Kidney (tissue), 14 donors: Measurements from ENCODE around the gene SCAI. TPM values are rescaled to one million over a fixed set of nuclear protein-coding genes. Genes with fewer than 3 reads are reported as not detected.

Experiments used
- DNase-seq, 5 donors: peaks; one replicate each; pipeline ENCODE4 v3.0.0-alpha.2; 2013 to 2020
- FAIRE-seq: peaks from 2 replicates; lab custom pipeline; 2012; peaks lifted over from hg19 to GRCh38; lab: Jason Lieb, UNC
- H3K27ac ChIP-seq, 2 donors: one replicate each; pipeline ENCODE4 v1.7.0; 2013; ENCODE audit warnings: low read depth in 2 of 2, low read length in 2 of 2, inconsistent platforms in 1 of 2
- H3K27me3 ChIP-seq: one replicate; pipeline ENCODE4 v1.7.1; 2013; ENCODE audit warnings: low read length, inconsistent platforms; ENCODE audit not compliant: control insufficient read depth, insufficient read depth
- H3K36me3 ChIP-seq, 3 donors: one replicate each; pipeline versions ENCODE4 v1.7.0 to v1.7.1; 2013; ENCODE audit warnings: low read length in 3 of 3, control low read depth in 1 of 3, inconsistent platforms in 1 of 3; ENCODE audit not compliant: insufficient read depth in 3 of 3, control insufficient read depth in 2 of 3
- H3K4me1 ChIP-seq, 3 donors: one replicate each; pipeline versions ENCODE4 v1.7.0 to v1.7.1; 2013; ENCODE audit warnings: low read length in 3 of 3, inconsistent platforms in 1 of 3, low read depth in 1 of 3; ENCODE audit not compliant: control insufficient read depth in 2 of 3, insufficient read depth in 2 of 3
- H3K4me3 ChIP-seq, 3 donors: one replicate each; pipeline versions ENCODE4 v1.7.0 to v1.8.1; 2013; ENCODE audit warnings: low read length in 3 of 3, control low read depth in 1 of 3, inconsistent platforms in 1 of 3
- H3K9ac ChIP-seq, 3 donors: one replicate each; pipeline versions ENCODE4 v1.7.0 to v1.7.1; 2013; ENCODE audit warnings: low read length in 3 of 3, control low read depth in 1 of 3, inconsistent platforms in 1 of 3
- H3K9me3 ChIP-seq, 3 donors: one replicate each; pipeline versions ENCODE4 v1.7.0 to v1.7.1; 2013; ENCODE audit warnings: low read length in 3 of 3, control low read depth in 1 of 3, inconsistent platforms in 1 of 3; ENCODE audit not compliant: control insufficient read depth in 2 of 3, insufficient read depth in 1 of 3
- intact Hi-C: fragments of 100-400 bp; cut with DNase I; formaldehyde crosslinking; loops from one replicate; pipeline ENCODE4 v1.11.1; 2022
- polyA plus RNA-seq: library from polyadenylated mRNA; stranded (reverse); fragments of 350-450 nt; fragmentation: Illumina TruSeq; extraction: RNeasy Lipid Tissue Mini Kit (QIAGEN cat#74804); gene quantifications from one replicate; pipeline ENCODE4 v1.2.3, GENCODE V29; 2014; ENCODE audit warnings: low read depth, low replicate concordance; ENCODE audit not compliant: insufficient read depth
- total RNA-seq: library from RNA; stranded (reverse); fragmentation: NEBNext Ultra II Directional; extraction: Animal tissue kit (Norgen Biotek cat#: 25700); gene quantifications from one replicate; pipeline ENCODE4 v1.2.1, GENCODE V29; 2021
- TF ChIP-seq, protein P1 (sequence below): IDR thresholded peaks from 3 replicates; pipeline ENCODE4 v1.5.1; 2012; ENCODE audit warnings: mild to moderate bottlenecking, moderate library complexity, borderline replicate concordance; ENCODE audit not compliant: insufficient read depth; ENCODE audit errors: extremely low read depth
- donor health status: control.
- donor health status: control.
- donor health status: control.
- donor health status: control.
- donor health status: control.
- donor health status: DM: yes; HTN: yes; CAD: no.
- donor health status: Normal renal cell carcinoma (clear cell type).

Gene SCAI
- total and polyA plus RNA-seq, 2 donors from 2014 or later = 1.4 to 6.9 TPM

DNA sequence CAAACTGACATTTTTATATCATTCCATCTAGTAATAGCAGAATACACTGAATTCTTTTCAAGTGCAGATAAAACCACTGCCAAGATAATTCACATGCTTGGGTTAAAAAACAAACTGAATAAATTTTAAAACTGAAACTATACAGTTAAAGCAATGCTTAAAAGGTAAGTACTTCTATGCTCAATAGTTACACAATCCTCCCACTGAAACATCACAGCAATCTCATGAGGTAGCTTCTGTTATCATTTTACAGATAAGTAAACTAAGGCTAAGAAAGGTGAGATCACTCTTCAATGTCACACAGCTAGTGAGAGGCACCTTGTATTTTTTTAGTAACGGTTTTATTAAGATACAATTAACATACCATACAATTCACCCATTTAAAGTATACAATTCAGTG lies 189.1 kb downstream of the SCAI start:
- Histone ChIP-seq H3K27ac (no peak overlapping the region), H3K27me3 (no peaks in the 10 kb centered on the region), H3K36me3 (no peaks in the 10 kb centered on the region), H3K4me3 (no peak overlapping the region), H3K4me1 (no peaks in the 10 kb centered on the region), H3K9me3 (no peaks in the 10 kb centered on the region), H3K9ac (no peak overlapping the region)
- TF ChIP-seq, protein P1, sequence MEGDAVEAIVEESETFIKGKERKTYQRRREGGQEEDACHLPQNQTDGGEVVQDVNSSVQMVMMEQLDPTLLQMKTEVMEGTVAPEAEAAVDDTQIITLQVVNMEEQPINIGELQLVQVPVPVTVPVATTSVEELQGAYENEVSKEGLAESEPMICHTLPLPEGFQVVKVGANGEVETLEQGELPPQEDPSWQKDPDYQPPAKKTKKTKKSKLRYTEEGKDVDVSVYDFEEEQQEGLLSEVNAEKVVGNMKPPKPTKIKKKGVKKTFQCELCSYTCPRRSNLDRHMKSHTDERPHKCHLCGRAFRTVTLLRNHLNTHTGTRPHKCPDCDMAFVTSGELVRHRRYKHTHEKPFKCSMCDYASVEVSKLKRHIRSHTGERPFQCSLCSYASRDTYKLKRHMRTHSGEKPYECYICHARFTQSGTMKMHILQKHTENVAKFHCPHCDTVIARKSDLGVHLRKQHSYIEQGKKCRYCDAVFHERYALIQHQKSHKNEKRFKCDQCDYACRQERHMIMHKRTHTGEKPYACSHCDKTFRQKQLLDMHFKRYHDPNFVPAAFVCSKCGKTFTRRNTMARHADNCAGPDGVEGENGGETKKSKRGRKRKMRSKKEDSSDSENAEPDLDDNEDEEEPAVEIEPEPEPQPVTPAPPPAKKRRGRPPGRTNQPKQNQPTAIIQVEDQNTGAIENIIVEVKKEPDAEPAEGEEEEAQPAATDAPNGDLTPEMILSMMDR = no peak
- intact Hi-C loops = no loop called here
- FAIRE-seq (no peak), DNase-seq (no peak)

DNA sequence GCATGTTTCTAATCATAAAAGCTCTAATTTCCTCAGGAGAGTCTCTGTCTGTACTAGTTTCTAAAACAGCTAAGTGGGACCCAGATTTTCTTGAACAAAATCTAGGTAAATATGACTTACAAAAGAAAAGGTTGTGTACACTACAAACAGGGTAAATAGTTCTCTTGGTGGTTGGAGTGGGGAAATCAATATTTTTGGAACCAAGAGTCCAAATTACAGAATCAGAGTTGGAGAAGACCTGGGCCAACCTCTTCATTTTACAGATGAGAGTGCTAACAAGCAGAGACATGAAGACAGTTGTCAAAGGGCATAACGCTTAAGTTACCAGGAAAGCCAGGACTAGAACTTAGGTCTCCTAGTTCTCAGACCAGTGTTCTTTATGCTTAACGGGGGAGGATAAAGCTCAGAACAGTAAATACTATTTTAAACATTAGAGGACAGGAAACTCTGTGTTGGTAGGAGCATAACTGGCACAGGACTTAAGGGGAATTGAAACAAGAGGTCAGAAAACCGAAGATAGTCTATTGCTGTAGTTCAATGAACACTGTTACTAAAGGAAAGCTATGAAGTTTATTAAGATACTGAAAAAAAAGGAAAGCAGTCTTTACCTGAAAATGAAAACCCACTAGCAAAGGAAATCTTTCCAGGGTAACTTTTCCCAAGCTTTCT lies 193.1 kb downstream of the SCAI start:
- H3K27me3 ChIP-seq = no peaks in the 10 kb centered on the region
- DNase-seq (no peak), FAIRE-seq (no peak)
- no peak overlapping the region for H3K4me3 ChIP-seq
- no peak overlapping the region for H3K27ac ChIP-seq
- H3K9ac ChIP-seq = no peak overlapping the region
- H3K4me1 ChIP-seq = no peaks in the 10 kb centered on the region
- intact Hi-C loops = no loop called here
- no peaks in the 10 kb centered on the region for H3K9me3 ChIP-seq
- TF ChIP-seq, protein P1 = no peak
- no peaks in the 10 kb centered on the region for H3K36me3 ChIP-seq

DNA sequence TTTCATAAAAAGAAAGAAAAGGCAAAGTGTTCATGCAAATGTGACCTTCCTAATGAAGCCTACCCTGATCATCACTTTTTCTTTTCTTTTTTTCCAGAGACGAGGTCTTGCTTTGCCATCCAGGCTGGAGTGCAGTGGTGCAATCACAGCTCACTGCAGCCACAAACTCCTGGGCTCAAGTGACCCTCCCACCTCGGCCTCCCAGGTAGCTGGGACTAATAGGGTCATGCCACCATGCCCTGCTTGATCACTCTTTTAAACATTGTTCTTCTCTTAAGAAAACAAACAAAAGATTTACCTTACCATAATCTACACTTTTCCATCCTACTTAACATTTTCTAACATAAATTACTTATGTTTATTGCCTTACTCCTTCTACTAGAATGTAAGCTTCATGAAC lies 193.9 kb downstream of the SCAI start:
- Histone ChIP-seq H3K9me3 (no peaks in the 10 kb centered on the region), H3K4me1 (no peaks in the 10 kb centered on the region), H3K36me3 (no peaks in the 10 kb centered on the region), H3K9ac (no peak overlapping the region), H3K4me3 (no peak overlapping the region), H3K27me3 (no peaks in the 10 kb centered on the region), H3K27ac (no peak overlapping the region)
- no peak for DNase-seq
- TF ChIP-seq, protein P1 = no peak
- intact Hi-C loops = no loop called here
- FAIRE-seq = no peak
